K562 (cell line): Measurements from ENCODE around the gene MAMDC2. TPM values are rescaled to one million over a fixed set of nuclear protein-coding genes. Genes with fewer than 3 reads are reported as not detected.

Experiments used
- ATAC-seq: fragments of 200-7000 bp; cut with Tn5 transposase; 3 replicates; pipeline ENCODE4 v1.9.1; 2020; ENCODE audit warnings: moderate library complexity
- BruUV-seq: library from RNA; stranded (reverse); fragments of 400-500 nt; replicated peaks from 2 replicates; lab custom pipeline; 2021; lab: Mats Ljungman, UMichigan
- CTCF ChIA-PET: fragments of 300-600 bp; formaldehyde crosslinking; extraction: SDS; loops from one replicate; lab custom pipeline; 2021; ENCODE audit warnings: low intra/inter-chr PET ratio; lab: Yijun Ruan, JAX
- POLR2A ChIA-PET: fragments of 300-600, 350-650 bp; sonication (Branson Sonifier 250); formaldehyde crosslinking; extraction: SDS; loops from one replicate; lab custom pipeline; 2021; ENCODE audit warnings: antibody characterized with exemption, inconsistent platforms; lab: Yijun Ruan, JAX
- DNase-seq, 4 experiments: peaks; one replicate each; pipeline versions ENCODE4 v3.0.0 to v3.0.0-alpha.2; 2011 to 2018; ENCODE audit warnings: low spot score in 3 of 4, mixed read lengths in 3 of 4; ENCODE audit errors: extremely low read depth in 1 of 4
- FAIRE-seq: peaks from 2 replicates; lab custom pipeline; 2011; peaks lifted over from hg19 to GRCh38; lab: Jason Lieb, UNC
- H2AFZ ChIP-seq: 2 replicates; pipeline ENCODE4 v1.6.0; 2011; ENCODE audit warnings: low read depth, low read length, control low read depth, inconsistent platforms
- H3K27ac ChIP-seq: fragments of 200-600 bp; 3 replicates; pipeline ENCODE4 v1.8.0; 2011; ENCODE audit warnings: low read depth, mild to moderate bottlenecking, control low read depth, inconsistent platforms, low read length, moderate library complexity, mixed read lengths; ENCODE audit errors: extremely low read depth
- H3K27me3 ChIP-seq, 2 experiments: fragments of 300-600 bp in 1 of 2; 2 replicates in 1 of 2; 3 replicates in 1 of 2; pipeline versions ENCODE4 v1.6.0 to v1.8.0; 2011; ENCODE audit warnings: inconsistent platforms in 2 of 2, low read length in 2 of 2, mild to moderate bottlenecking in 1 of 2, mixed read lengths in 1 of 2, moderate library complexity in 1 of 2; ENCODE audit not compliant: control insufficient read depth in 2 of 2, insufficient read depth in 2 of 2
- H3K36me3 ChIP-seq: fragments of 300-600 bp; 3 replicates; pipeline ENCODE4 v1.8.0; 2011; ENCODE audit warnings: mild to moderate bottlenecking, low read length, inconsistent platforms; ENCODE audit not compliant: control insufficient read depth, insufficient read depth
- H3K4me1 ChIP-seq, 2 experiments: fragments of 200-600 bp in 1 of 2; replicated peaks in 1 of 2; 2 replicates in 1 of 2; 3 replicates in 1 of 2; pipeline versions ENCODE4 v1.5.1 to v1.8.0; 2011; ENCODE audit warnings: inconsistent platforms in 2 of 2, low read length in 2 of 2, mild to moderate bottlenecking in 1 of 2, mixed read lengths in 1 of 2, moderate library complexity in 1 of 2; ENCODE audit not compliant: control insufficient read depth in 2 of 2, insufficient read depth in 2 of 2
- H3K4me2 ChIP-seq: 2 replicates; pipeline ENCODE4 v1.6.1; 2011; ENCODE audit warnings: low read length, control low read depth, inconsistent platforms, mixed read lengths; ENCODE audit not compliant: insufficient read depth
- H3K4me3 ChIP-seq: fragments of 200-600 bp; sonication (generic), shearing (Covaris generic); 2 replicates; pipeline ENCODE4 v1.5.1; 2016; ENCODE audit warnings: control low read depth, inconsistent platforms
- H3K79me2 ChIP-seq: fragments of 200-600 bp; 3 replicates; pipeline ENCODE4 v1.8.0; 2011; ENCODE audit warnings: low read length, inconsistent platforms; ENCODE audit not compliant: control insufficient read depth, insufficient read depth
- H3K9ac ChIP-seq, 2 experiments: 2 replicates each; pipeline versions ENCODE4 v1.6.0 to v1.6.1; 2011; ENCODE audit warnings: low read depth in 2 of 2, low read length in 2 of 2, control low read depth in 1 of 2, inconsistent platforms in 1 of 2, mild to moderate bottlenecking in 1 of 2, mixed read lengths in 1 of 2; ENCODE audit not compliant: insufficient read depth in 1 of 2
- H3K9me1 ChIP-seq: one replicate; pipeline ENCODE4 v1.6.0; 2011; ENCODE audit warnings: inconsistent platforms, mild to moderate bottlenecking, low read length, moderate library complexity; ENCODE audit not compliant: control insufficient read depth, insufficient read depth
- H3K9me3 ChIP-seq: replicated peaks from 2 replicates; pipeline ENCODE4 v1.5.1; 2011; ENCODE audit warnings: low read depth, low read length, inconsistent platforms; ENCODE audit not compliant: control insufficient read depth, insufficient read depth
- H4K20me1 ChIP-seq: replicated peaks from 2 replicates; pipeline ENCODE4 v1.6.1; 2011; ENCODE audit warnings: low read length, inconsistent platforms, mixed read lengths; ENCODE audit not compliant: control insufficient read depth, insufficient read depth
- HNRNPK ChIP-seq: fragments of 200-400 bp; formaldehyde crosslinking; IDR thresholded peaks from one replicate; pipeline ENCODE4 v1.6.1; 2018; ENCODE audit warnings: mild to moderate bottlenecking, low read depth, low read length; ENCODE audit not compliant: poor library complexity, severe bottlenecking
- MCM3 ChIP-seq: fragments of 450-650 bp; IDR thresholded peaks from 2 replicates; pipeline ENCODE4 v1.6.1; 2016
- ZNF24 ChIP-seq: fragments of 450-650 bp; IDR thresholded peaks from 2 replicates; pipeline ENCODE4 v1.6.1; 2016
- WGBS: fragments of 100-300 bp; shearing (Covaris generic); methylation state at CpG from one replicate; pipeline ENCODE4 v1.1.6; 2016; ENCODE audit warnings: low coverage, mixed read lengths; ENCODE audit not compliant: insufficient coverage; ENCODE audit errors: missing lambda C conversion rate; 5-methylcytosine and 5-hydroxymethylcytosine counted together
- in situ Hi-C: fragments of 300-500 bp; cut with MboI; formaldehyde crosslinking; loops from 4 replicates; pipeline ENCODE4 v1.15.0; 2018; ENCODE audit warnings: inconsistent platforms, mixed read lengths
- intact Hi-C: fragments of 100-400 bp; cut with micrococcal nuclease; formaldehyde crosslinking; loops from 2 replicates; pipeline ENCODE4 v1.14.2; 2022
- polyA plus RNA-seq, 8 experiments: library from polyadenylated mRNA; depleted of rRNA in 4 of 8; stranded (reverse) in 5 of 8; unstranded in 3 of 8; fragments of >200 nt; fragmentation: Nextera tagmentation in 2 of 8; fragmentation: Illumina TruSeq in 1 of 8; extraction: Ambion mirVana in 2 of 8; extraction: Trizol in 1 of 8; gene quantifications; 2 replicates each; pipeline versions ENCODE4 v1.2.1 to v1.2.3, GENCODE V29; 2011 to 2014; ENCODE audit warnings: inconsistent platforms in 1 of 8, missing spikeins in 1 of 8
- total RNA-seq, 7 experiments: library from RNA; depleted of rRNA in 6 of 7; stranded (reverse); fragments of >200 nt in 6 of 7; fragmentation: Illumina TruSeq in 2 of 7; extraction: Trizol in 2 of 7; gene quantifications; 2 replicates each; pipeline versions ENCODE4 v1.2.1 to v1.2.3, GENCODE V29; 2011 to 2021; ENCODE audit warnings: low replicate concordance in 1 of 7
- TF ChIP-seq, protein P1 (sequence below): fragments of 450-650 bp; formaldehyde crosslinking; IDR thresholded peaks from 2 replicates; pipeline ENCODE4 v1.4.0; 2022; ENCODE audit warnings: missing genetic modification characterization
- TF ChIP-seq, protein P2 (sequence below): fragments of 450-650 bp; conservative IDR thresholded peaks from 2 replicates; pipeline ENCODE4 v1.6.1; 2016; ENCODE audit warnings: missing genetic modification characterization, low read depth, mild to moderate bottlenecking, missing compliant biosample characterization, moderate library complexity

The MAMDC2 gene
- total and polyA plus RNA-seq, 9 of the 15 experiments (the other 6 are each of a cell fraction or from before 2014, with no cell fraction given): 0.01 to 0.03 TPM; not detected in 7

DNA sequence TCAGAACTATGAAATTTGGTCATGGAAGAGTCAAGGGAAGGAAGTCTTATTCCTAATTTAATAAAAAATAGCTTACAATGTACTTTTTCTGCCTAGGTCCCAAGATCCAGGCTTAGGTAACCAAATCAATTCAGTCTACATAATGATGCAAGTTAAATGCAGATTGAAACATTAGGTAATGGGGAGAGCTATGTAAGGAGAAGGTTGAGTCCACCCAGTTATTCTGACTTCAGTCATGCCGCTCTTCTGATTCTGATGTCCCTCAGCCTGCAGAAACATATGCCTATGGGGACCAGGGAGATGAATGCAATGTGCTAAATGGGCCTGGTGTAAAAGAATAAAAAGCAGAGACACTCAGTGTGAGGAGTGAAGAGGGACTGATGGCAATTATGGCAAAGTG is 63.9 kb downstream of the MAMDC2 start:
- Histone ChIP-seq H2AFZ (no peak overlapping the region), H3K9me1 (no peaks in the 10 kb centered on the region), H3K27ac (no peak overlapping the region), H3K9ac (no peak overlapping the region), H3K9me3 (no peaks in the 10 kb centered on the region), H3K27me3 (no peaks in the 10 kb centered on the region), H3K4me3 (no peak overlapping the region), H3K36me3 (no peaks in the 10 kb centered on the region), H3K79me2 (no peaks in the 10 kb centered on the region), H4K20me1 (no peaks in the 10 kb centered on the region), H3K4me2 (no peak overlapping the region), H3K4me1 (no peaks in the 10 kb centered on the region)
- no peak for FAIRE-seq
- ChIA-PET CTCF (no interaction called here), POLR2A (no interaction called here)
- 0% methylated on average over 1 of the region's 1 CpG for WGBS
- no peak for TF ChIP-seq ZNF24
- no peak for TF ChIP-seq MCM3
- no peak for TF ChIP-seq HNRNPK
- TF ChIP-seq, protein P1, sequence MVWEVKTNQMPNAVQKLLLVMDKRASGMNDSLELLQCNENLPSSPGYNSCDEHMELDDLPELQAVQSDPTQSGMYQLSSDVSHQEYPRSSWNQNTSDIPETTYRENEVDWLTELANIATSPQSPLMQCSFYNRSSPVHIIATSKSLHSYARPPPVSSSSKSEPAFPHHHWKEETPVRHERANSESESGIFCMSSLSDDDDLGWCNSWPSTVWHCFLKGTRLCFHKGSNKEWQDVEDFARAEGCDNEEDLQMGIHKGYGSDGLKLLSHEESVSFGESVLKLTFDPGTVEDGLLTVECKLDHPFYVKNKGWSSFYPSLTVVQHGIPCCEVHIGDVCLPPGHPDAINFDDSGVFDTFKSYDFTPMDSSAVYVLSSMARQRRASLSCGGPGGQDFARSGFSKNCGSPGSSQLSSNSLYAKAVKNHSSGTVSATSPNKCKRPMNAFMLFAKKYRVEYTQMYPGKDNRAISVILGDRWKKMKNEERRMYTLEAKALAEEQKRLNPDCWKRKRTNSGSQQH: no peak
- TF ChIP-seq, protein P2, sequence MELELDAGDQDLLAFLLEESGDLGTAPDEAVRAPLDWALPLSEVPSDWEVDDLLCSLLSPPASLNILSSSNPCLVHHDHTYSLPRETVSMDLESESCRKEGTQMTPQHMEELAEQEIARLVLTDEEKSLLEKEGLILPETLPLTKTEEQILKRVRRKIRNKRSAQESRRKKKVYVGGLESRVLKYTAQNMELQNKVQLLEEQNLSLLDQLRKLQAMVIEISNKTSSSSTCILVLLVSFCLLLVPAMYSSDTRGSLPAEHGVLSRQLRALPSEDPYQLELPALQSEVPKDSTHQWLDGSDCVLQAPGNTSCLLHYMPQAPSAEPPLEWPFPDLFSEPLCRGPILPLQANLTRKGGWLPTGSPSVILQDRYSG (tag): no peak
- no peak for ATAC-seq
- BruUV-seq: no TSS peak
- in situ Hi-C loops: loop anchor here (25.0 kb wide), 1 partner anchor 670 kb away; no protein-coding TSS in a partner anchor
- no peak for DNase-seq
- intact Hi-C loops: no loop called here
